Measurements from ENCODE around the gene RNFT1. TPM values are rescaled to one million over a fixed set of nuclear protein-coding genes. Genes with fewer than 3 reads are reported as not detected.
"Not testable (repeated sequence)": the region's sequence is repeated elsewhere in the genome, so short reads cannot be mapped to it uniquely, and the experiment has no call there.

The RNFT1 gene
- total and polyA plus RNA-seq, 4 donors, result 22.6 to 25.1 (median 23.7) TPM

DNA sequence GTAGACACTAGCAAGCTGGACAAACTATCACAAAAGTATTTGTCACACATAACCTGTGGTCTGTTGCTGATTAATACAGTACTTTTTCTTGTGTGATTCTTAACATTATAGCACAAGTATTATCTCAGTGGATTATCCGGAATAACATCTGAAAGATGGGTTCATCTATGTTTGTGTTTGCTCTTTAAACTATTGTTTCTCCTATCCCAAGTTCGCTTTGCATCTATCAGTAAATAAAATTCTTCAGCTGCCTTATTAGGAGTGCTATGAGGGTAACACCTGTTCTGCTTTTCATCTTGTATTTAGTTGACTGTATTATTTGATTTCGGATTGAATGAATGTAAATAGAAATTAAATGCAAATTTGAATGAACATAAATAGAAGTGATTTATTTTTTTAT is 14.5 kb downstream of the RNFT1 start:
- TF ChIP-seq, protein P1, sequence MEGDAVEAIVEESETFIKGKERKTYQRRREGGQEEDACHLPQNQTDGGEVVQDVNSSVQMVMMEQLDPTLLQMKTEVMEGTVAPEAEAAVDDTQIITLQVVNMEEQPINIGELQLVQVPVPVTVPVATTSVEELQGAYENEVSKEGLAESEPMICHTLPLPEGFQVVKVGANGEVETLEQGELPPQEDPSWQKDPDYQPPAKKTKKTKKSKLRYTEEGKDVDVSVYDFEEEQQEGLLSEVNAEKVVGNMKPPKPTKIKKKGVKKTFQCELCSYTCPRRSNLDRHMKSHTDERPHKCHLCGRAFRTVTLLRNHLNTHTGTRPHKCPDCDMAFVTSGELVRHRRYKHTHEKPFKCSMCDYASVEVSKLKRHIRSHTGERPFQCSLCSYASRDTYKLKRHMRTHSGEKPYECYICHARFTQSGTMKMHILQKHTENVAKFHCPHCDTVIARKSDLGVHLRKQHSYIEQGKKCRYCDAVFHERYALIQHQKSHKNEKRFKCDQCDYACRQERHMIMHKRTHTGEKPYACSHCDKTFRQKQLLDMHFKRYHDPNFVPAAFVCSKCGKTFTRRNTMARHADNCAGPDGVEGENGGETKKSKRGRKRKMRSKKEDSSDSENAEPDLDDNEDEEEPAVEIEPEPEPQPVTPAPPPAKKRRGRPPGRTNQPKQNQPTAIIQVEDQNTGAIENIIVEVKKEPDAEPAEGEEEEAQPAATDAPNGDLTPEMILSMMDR (IDR thresholded peaks at IDR 0.05; ENCODE audit: control extremely low read depth, extremely low read depth), result no peak
- 90 to 96% methylated on average over 3 of the region's 3 CpGs for WGBS, 2 donors
- DNase-seq, result no peak
- no peak for ATAC-seq (ENCODE audit: insufficient read depth, low FRiP score)
- H3K36me3 ChIP-seq (ENCODE audit: control insufficient read depth in 4 of 4, insufficient read depth in 4 of 4, low read length in 4 of 4), result peaks cover 3 to 23% (median 13%) of the 10 kb centered on the region in 4 donors
- no peak overlapping the region for H3K27ac ChIP-seq (ENCODE audit: low read depth in 1 of 2, low read length in 1 of 2)
- no peaks in the 10 kb centered on the region for H3K27me3 ChIP-seq (ENCODE audit: control insufficient read depth in 3 of 3, insufficient read depth in 3 of 3, low read length in 2 of 3)
- no peak overlapping the region for H3K4me3 ChIP-seq
- H3K9ac ChIP-seq (ENCODE audit: insufficient read depth in 1 of 2, low read length in 2 of 2), result no peak overlapping the region
- H3K4me1 ChIP-seq (ENCODE audit: control insufficient read depth in 5 of 5, insufficient read depth in 5 of 5, low read length in 5 of 5), result no peaks in the 10 kb centered on the region
- no peaks in the 10 kb centered on the region for H3K9me3 ChIP-seq (ENCODE audit: control insufficient read depth in 4 of 4, insufficient read depth in 3 of 4, low read length in 3 of 4)

DNA sequence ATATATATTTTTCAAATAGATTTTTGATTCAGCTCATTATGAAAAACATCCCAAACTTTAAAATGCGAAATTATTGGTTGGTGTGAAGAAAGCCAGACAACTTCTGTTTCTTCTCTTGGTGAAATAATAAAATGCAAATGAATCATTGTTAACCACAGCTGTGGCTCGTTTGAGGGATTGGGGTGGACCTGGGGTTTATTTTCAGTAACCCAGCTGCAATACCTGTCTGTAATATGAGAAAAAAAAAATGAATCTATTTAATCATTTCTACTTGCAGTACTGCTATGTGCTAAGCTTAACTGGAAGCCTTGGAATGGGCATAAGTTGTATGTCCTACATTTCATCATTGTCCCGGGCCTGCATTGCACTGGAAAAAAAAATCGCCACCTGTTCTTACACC is 17.2 kb downstream of the RNFT1 start:
- H3K4me3 ChIP-seq; H3K4me1 ChIP-seq (ENCODE audit: control insufficient read depth in 5 of 5, insufficient read depth in 5 of 5, low read length in 5 of 5); H3K9ac ChIP-seq (ENCODE audit: insufficient read depth in 1 of 2, low read length in 2 of 2); H3K27ac ChIP-seq (ENCODE audit: low read depth in 1 of 2, low read length in 1 of 2); H3K9me3 ChIP-seq (ENCODE audit: control insufficient read depth in 4 of 4, insufficient read depth in 3 of 4, low read length in 3 of 4); DNase-seq; ATAC-seq (ENCODE audit: insufficient read depth, low FRiP score); H3K27me3 ChIP-seq (ENCODE audit: control insufficient read depth in 3 of 3, insufficient read depth in 3 of 3, low read length in 2 of 3): not testable (repeated sequence)
- 76 to 83% methylated on average over 4 of the region's 4 CpGs for WGBS, 2 donors
- H3K36me3 ChIP-seq (ENCODE audit: control insufficient read depth in 4 of 4, insufficient read depth in 4 of 4, low read length in 4 of 4), result peaks cover 6 to 22% (median 13%) of the 10 kb centered on the region in 4 donors

DNA sequence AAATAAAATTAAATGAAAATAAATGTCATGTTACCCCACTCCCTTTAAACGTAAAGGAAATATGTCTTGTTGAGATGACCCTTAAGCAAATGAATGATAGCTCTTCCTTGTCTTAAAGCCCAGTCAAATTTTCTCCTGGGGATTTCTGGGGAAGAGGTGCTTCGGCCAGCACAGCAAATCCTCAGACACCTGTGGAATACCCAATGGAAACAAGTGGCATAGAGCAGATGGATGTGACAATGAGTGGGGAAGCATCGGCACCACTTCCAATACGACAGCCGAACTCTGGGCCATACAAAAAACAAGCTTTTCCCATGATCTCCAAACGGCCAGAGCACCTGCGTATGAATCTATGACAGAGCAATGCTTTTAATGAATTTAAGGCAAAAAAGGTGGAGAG is 18.1 kb downstream of the RNFT1 start:
- DNase-seq; H3K4me3 ChIP-seq; ATAC-seq (ENCODE audit: insufficient read depth, low FRiP score); H3K9ac ChIP-seq (ENCODE audit: insufficient read depth in 1 of 2, low read length in 2 of 2); H3K9me3 ChIP-seq (ENCODE audit: control insufficient read depth in 4 of 4, insufficient read depth in 3 of 4, low read length in 3 of 4); H3K27me3 ChIP-seq (ENCODE audit: control insufficient read depth in 3 of 3, insufficient read depth in 3 of 3, low read length in 2 of 3); H3K4me1 ChIP-seq (ENCODE audit: control insufficient read depth in 5 of 5, insufficient read depth in 5 of 5, low read length in 5 of 5); H3K27ac ChIP-seq (ENCODE audit: low read depth in 1 of 2, low read length in 1 of 2): not testable (repeated sequence)
- WGBS, 2 donors, result 91 to 96% methylated on average over 7 of the region's 7 CpGs
- peaks cover 8 to 20% (median 11%) of the 10 kb centered on the region in 4 donors for H3K36me3 ChIP-seq (ENCODE audit: control insufficient read depth in 4 of 4, insufficient read depth in 4 of 4, low read length in 4 of 4)

DNA sequence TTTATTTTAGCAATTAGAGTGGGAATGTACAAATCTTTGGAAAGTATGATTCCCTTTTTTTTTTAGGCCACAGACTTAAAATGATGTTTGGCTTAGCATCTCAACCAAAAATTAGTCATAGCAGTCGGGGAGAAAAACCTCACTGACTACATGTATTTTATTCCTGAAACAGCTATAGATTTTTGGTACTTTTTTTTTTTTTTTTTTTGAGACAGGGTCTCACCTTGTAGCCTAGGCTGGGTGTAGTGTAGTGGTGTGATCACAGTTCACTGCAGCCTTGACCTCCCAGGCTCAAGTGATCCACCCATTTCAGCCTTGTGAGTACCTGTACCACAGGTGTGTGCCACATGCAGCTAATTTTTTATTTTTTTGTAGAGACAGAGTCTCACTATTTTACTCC is 23.4 kb downstream of the RNFT1 start:
- DNase-seq (no peak), ATAC-seq (ENCODE audit: insufficient read depth, low FRiP score) (no peak)
- Histone ChIP-seq H3K9ac (ENCODE audit: insufficient read depth in 1 of 2, low read length in 2 of 2) (no peak overlapping the region), H3K4me3 (no peak overlapping the region), H3K27me3 (ENCODE audit: control insufficient read depth in 3 of 3, insufficient read depth in 3 of 3, low read length in 2 of 3) (no peaks in the 10 kb centered on the region), H3K27ac (ENCODE audit: low read depth in 1 of 2, low read length in 1 of 2) (no peak overlapping the region), H3K36me3 (ENCODE audit: control insufficient read depth in 4 of 4, insufficient read depth in 4 of 4, low read length in 4 of 4) (peaks cover 3 to 28% (median 15%) of the 10 kb centered on the region in 4 donors), H3K4me1 (ENCODE audit: control insufficient read depth in 5 of 5, insufficient read depth in 5 of 5, low read length in 5 of 5) (no peaks in the 10 kb centered on the region), H3K9me3 (ENCODE audit: control insufficient read depth in 4 of 4, insufficient read depth in 3 of 4, low read length in 3 of 4) (no peaks in the 10 kb centered on the region)
- WGBS, 2 donors, result 93 to 98% methylated on average over 1 of the region's 1 CpG
- TF ChIP-seq, protein P1 (IDR thresholded peaks at IDR 0.05; ENCODE audit: control extremely low read depth, extremely low read depth), result no peak

DNA sequence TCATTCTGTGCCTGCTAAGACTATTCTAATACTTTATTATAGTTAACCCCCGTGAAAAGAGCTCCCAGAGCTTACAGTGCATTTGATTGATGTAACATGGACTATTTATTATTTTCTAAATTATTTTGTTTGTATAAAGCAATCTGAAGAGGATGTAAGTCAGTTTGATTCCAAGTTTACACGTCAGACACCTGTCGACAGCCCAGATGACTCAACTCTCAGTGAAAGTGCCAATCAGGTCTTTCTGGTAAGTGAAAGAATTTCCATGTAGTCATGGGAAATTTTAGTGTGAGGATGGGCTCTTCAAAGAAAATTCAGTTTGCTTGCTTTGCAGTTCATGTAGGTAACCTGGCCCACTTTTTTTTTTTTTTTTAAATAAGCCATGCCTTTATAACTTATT is 23.8 kb downstream of the RNFT1 start:
- 69 to 77% methylated on average over 3 of the region's 3 CpGs for WGBS, 2 donors
- DNase-seq, result not testable (repeated sequence)

DNA sequence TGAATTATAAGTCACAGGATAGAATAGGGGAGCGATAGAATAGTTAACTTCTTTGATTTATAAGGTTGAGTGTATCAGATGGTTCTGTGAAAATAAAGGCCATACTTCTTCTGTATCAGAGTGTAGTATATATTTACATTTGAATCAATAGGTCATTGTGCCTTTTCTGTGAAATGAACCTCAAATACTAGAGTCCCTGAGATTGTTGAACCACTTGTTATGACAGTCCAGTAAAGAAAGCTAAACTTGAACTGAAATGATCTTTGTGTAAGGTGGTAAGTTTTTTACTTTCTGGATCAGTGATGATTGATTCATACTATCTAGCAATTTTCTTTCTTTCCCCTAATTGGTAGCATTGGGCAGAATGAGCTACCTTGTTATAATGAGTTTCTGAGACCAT is 31.2 kb downstream of the RNFT1 start:
- H3K27ac ChIP-seq (ENCODE audit: low read depth in 1 of 2, low read length in 1 of 2); H3K4me3 ChIP-seq; DNase-seq; H3K4me1 ChIP-seq (ENCODE audit: control insufficient read depth in 5 of 5, insufficient read depth in 5 of 5, low read length in 5 of 5); H3K27me3 ChIP-seq (ENCODE audit: control insufficient read depth in 3 of 3, insufficient read depth in 3 of 3, low read length in 2 of 3); H3K9ac ChIP-seq (ENCODE audit: insufficient read depth in 1 of 2, low read length in 2 of 2); ATAC-seq (ENCODE audit: insufficient read depth, low FRiP score); H3K9me3 ChIP-seq (ENCODE audit: control insufficient read depth in 4 of 4, insufficient read depth in 3 of 4, low read length in 3 of 4): not testable (repeated sequence)
- 97 to 100% methylated on average over 1 of the region's 1 CpG for WGBS, 2 donors
- peaks cover 8 to 30% (median 17%) of the 10 kb centered on the region in 4 donors for H3K36me3 ChIP-seq (ENCODE audit: control insufficient read depth in 4 of 4, insufficient read depth in 4 of 4, low read length in 4 of 4)

More for the DNA sequence above, 23.8 kb downstream of the RNFT1 start:
- H3K4me3 ChIP-seq; H3K27ac ChIP-seq (ENCODE audit: low read depth in 1 of 2, low read length in 1 of 2); H3K27me3 ChIP-seq (ENCODE audit: control insufficient read depth in 3 of 3, insufficient read depth in 3 of 3, low read length in 2 of 3); H3K4me1 ChIP-seq (ENCODE audit: control insufficient read depth in 5 of 5, insufficient read depth in 5 of 5, low read length in 5 of 5); H3K9me3 ChIP-seq (ENCODE audit: control insufficient read depth in 4 of 4, insufficient read depth in 3 of 4, low read length in 3 of 4); ATAC-seq (ENCODE audit: insufficient read depth, low FRiP score); H3K9ac ChIP-seq (ENCODE audit: insufficient read depth in 1 of 2, low read length in 2 of 2): not testable (repeated sequence)
- H3K36me3 ChIP-seq (ENCODE audit: control insufficient read depth in 4 of 4, insufficient read depth in 4 of 4, low read length in 4 of 4), result peaks cover 2 to 28% (median 16%) of the 10 kb centered on the region in 4 donors

DNA sequence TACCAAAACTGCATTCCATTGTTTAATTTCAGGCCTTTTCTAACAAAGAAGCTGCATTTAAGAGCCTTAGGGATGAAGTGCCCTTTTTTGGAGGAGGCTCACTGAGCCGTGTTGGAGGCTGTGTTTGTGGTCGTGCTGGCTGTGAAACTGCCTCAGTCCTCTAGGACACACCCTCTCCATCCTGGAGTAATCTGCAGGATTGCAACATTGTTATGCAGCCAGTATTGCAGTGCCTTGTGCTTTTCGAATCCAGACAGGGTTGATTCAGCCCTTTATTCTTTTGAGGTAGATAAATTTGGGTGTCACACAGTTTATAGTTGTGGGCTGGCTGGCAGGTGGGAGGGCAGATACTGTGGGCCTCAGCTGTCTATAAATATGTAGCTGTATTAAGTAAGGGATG is 33.8 kb downstream of the RNFT1 start:
- not testable (repeated sequence) for H3K27me3 ChIP-seq (ENCODE audit: control insufficient read depth in 3 of 3, insufficient read depth in 3 of 3, low read length in 2 of 3); ATAC-seq (ENCODE audit: insufficient read depth, low FRiP score); H3K4me1 ChIP-seq (ENCODE audit: control insufficient read depth in 5 of 5, insufficient read depth in 5 of 5, low read length in 5 of 5); H3K9ac ChIP-seq (ENCODE audit: insufficient read depth in 1 of 2, low read length in 2 of 2); H3K4me3 ChIP-seq; H3K9me3 ChIP-seq (ENCODE audit: control insufficient read depth in 4 of 4, insufficient read depth in 3 of 4, low read length in 3 of 4); H3K27ac ChIP-seq (ENCODE audit: low read depth in 1 of 2, low read length in 1 of 2)
- peaks cover 11 to 21% (median 18%) of the 10 kb centered on the region in 4 donors for H3K36me3 ChIP-seq (ENCODE audit: control insufficient read depth in 4 of 4, insufficient read depth in 4 of 4, low read length in 4 of 4)
- DNase-seq, result peak in 1 of 3 donors; percentile 6
- 22 to 38% methylated on average over 3 of the region's 3 CpGs for WGBS, 2 donors

All from lung (tissue), 12 donors.